ENCODE measurements around the gene TOP2A. TPM values are rescaled to one million over a fixed set of nuclear protein-coding genes. Genes with fewer than 3 reads are reported as not detected.

The TOP2A gene
- total RNA-seq, 1 experiment from 2014 or later = 237 TPM

GRCh38 chr17:40361925-40362695 is 55.6 kb downstream of the TOP2A start:
- Histone ChIP-seq H3K36me3 (ENCODE audit: control insufficient read depth, insufficient read depth, low read length) (no peaks in the 10 kb centered on the region), H3K27me3 (replicated peaks; ENCODE audit: control insufficient read depth, insufficient read depth, low read length) (no peaks in the 10 kb centered on the region), H3K4me3 (ENCODE audit: low read depth, low read length) (peak overlapping the region; percentile 94), H3K9me3 (no peaks in the 10 kb centered on the region), H3K4me1 (peaks cover 5% of the 10 kb centered on the region; the same call in 1 of the 2 replicates)
- no TSS peak for BruUV-seq (replicated peaks)
- no peaks in the 10 kb centered on the region for H3K36me3 Mint-ChIP-seq (ENCODE audit: insufficient read depth, unreplicated experiment)
- CTCF ChIA-PET = interaction anchor here (0.5 to 2.9 kb wide), 14 partner anchors 16 to 254 kb away, joined by 3 to 28 read pairs (median 6); partner anchors contain the start of genes IGFBP4 and TOP2A
- DNase-seq = no peak
- H3K4me3 Mint-ChIP-seq (ENCODE audit: unreplicated experiment) = peak overlapping the region; percentile 69
- intact Hi-C loops (cut with micrococcal nuclease; ENCODE audit: unreplicated experiment) = loop anchor here (1.0 to 2.0 kb wide), 2 partner anchors 57 to 171 kb away; no protein-coding TSS in a partner anchor
- no peaks in the 10 kb centered on the region for H3K27me3 Mint-ChIP-seq (ENCODE audit: insufficient read depth, unreplicated experiment)
- peaks cover 6% of the 10 kb centered on the region for H3K4me1 Mint-ChIP-seq (ENCODE audit: low read depth, unreplicated experiment)
- no peaks in the 10 kb centered on the region for H3K9me3 Mint-ChIP-seq (ENCODE audit: unreplicated experiment)
- peak overlapping the region; percentile 11 for H3K27ac Mint-ChIP-seq (ENCODE audit: unreplicated experiment)
- TF ChIP-seq CTCF (IDR thresholded peaks at IDR 0.05; ENCODE audit: insufficient read depth in 1 of 2, low read depth in 1 of 2, low read length in 1 of 2, severe bottlenecking in 1 of 2, unreplicated experiment in 1 of 2) = no peak
- POLR2A ChIA-PET = interaction anchor here (0.6 to 0.9 kb wide), 2 partner anchors 21 to 56 kb away, joined by 3 to 4 read pairs; partner anchors contain the start of gene TOP2A

DNA sequence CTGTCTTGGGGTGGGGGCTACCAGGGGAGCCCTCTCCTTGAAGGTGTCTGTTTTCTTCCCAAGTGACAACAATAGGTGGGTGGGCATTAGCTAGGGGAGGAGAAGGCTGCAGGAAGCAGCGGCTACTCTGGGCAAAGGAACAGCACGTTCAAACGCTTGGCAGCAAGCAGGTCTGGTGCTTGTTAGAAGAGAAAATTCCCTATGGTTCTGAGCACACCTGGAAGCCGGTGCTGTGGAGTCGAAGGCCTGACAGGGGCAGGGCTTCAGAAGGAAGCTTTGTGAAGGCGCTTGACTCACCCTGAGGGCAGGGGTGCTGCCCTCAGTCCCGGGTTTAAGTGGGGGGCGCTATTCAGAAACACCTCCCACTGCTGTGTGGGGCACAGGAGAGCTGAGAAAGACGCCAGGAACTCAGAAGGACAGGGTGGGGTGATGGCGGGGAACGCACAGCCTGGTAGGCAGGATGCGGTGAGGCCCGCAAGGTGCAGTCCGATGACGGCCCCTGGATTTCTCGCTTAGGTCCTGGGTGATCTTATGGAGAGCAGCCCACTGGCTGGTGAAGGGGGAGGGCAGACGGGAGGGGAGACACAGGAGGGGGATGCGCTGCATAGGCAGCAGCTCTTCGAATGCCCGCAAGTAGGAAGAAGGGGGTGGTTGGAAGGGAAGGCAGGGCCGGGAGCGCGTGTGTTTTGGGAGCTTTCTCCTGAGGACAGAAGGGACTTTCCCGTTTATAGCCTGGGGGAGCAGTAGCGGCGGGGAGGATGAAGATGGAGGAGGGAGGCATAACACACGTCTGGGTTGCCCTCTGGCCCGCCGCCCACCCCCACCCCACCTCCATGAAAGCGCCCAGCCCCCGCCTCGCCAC is 56.4 kb downstream of the TOP2A start:
- Mint-ChIP-seq H3K4me1 (ENCODE audit: low read depth, unreplicated experiment) (peaks cover 6% of the 10 kb centered on the region), H3K27ac (ENCODE audit: unreplicated experiment) (no peak overlapping the region), H3K9me3 (ENCODE audit: unreplicated experiment) (no peaks in the 10 kb centered on the region), H3K27me3 (ENCODE audit: insufficient read depth, unreplicated experiment) (no peaks in the 10 kb centered on the region), H3K4me3 (ENCODE audit: unreplicated experiment) (peak overlapping the region; percentile 12), H3K36me3 (ENCODE audit: insufficient read depth, unreplicated experiment) (no peaks in the 10 kb centered on the region)
- ChIA-PET CTCF (interaction anchor here (1.2 to 2.9 kb wide), 5 partner anchors 76 to 199 kb away, joined by 3 to 28 read pairs (median 8); no protein-coding TSS in a partner anchor), POLR2A (no interaction called here)
- TF ChIP-seq CTCF (IDR thresholded peaks at IDR 0.05; ENCODE audit: insufficient read depth in 1 of 2, low read depth in 1 of 2, low read length in 1 of 2, severe bottlenecking in 1 of 2, unreplicated experiment in 1 of 2) = no peak
- H3K4me1 ChIP-seq = peaks cover 5% of the 10 kb centered on the region; the same call in 1 of the 2 replicates
- H3K27me3 ChIP-seq (replicated peaks; ENCODE audit: control insufficient read depth, insufficient read depth, low read length) = no peaks in the 10 kb centered on the region
- no peak overlapping the region for H3K4me3 ChIP-seq (ENCODE audit: low read depth, low read length)
- no TSS peak for BruUV-seq (replicated peaks)
- H3K36me3 ChIP-seq (ENCODE audit: control insufficient read depth, insufficient read depth, low read length) = no peaks in the 10 kb centered on the region
- H3K9me3 ChIP-seq = no peaks in the 10 kb centered on the region
- no peak for DNase-seq
- intact Hi-C loops (cut with micrococcal nuclease; ENCODE audit: unreplicated experiment) = no loop called here

GRCh38 chr17:40360091-40360490 is 57.6 kb downstream of the TOP2A start:
- CTCF ChIA-PET = no interaction called here
- Mint-ChIP-seq H3K27me3 (ENCODE audit: insufficient read depth, unreplicated experiment) (no peaks in the 10 kb centered on the region), H3K9me3 (ENCODE audit: unreplicated experiment) (no peaks in the 10 kb centered on the region), H3K36me3 (ENCODE audit: insufficient read depth, unreplicated experiment) (peaks cover 6% of the 10 kb centered on the region), H3K4me3 (ENCODE audit: unreplicated experiment) (no peak overlapping the region), H3K27ac (ENCODE audit: unreplicated experiment) (no peak overlapping the region), H3K4me1 (ENCODE audit: low read depth, unreplicated experiment) (peaks cover 6% of the 10 kb centered on the region)
- Histone ChIP-seq H3K27me3 (replicated peaks; ENCODE audit: control insufficient read depth, insufficient read depth, low read length) (no peaks in the 10 kb centered on the region), H3K9me3 (no peaks in the 10 kb centered on the region), H3K36me3 (ENCODE audit: control insufficient read depth, insufficient read depth, low read length) (peaks cover 5% of the 10 kb centered on the region; the same call in 1 of the 2 replicates), H3K4me1 (peaks cover 5% of the 10 kb centered on the region; the same call in 1 of the 2 replicates), H3K4me3 (ENCODE audit: low read depth, low read length) (no peak overlapping the region)
- TF ChIP-seq CTCF (IDR thresholded peaks at IDR 0.05; ENCODE audit: insufficient read depth in 1 of 2, low read depth in 1 of 2, low read length in 1 of 2, severe bottlenecking in 1 of 2, unreplicated experiment in 1 of 2) = no peak
- BruUV-seq (replicated peaks) = no TSS peak
- intact Hi-C loops (cut with micrococcal nuclease; ENCODE audit: unreplicated experiment) = no loop called here
- POLR2A ChIA-PET = no interaction called here
- DNase-seq = no peak
